ENCODE measurements around the gene PPP2R2C.

The PPP2R2C gene

GRCh38 chr4:6372649-6373525 is 99.5 kb downstream of the PPP2R2C start:
- in situ Hi-C loops (cut with MboI; ENCODE audit: low pct_unique_long_range_greater_than_20kb, low sequenced_read_pairs, unreplicated experiment), result no loop called here
- TF ChIP-seq CTCF (IDR thresholded peaks at IDR 0.05; ENCODE audit: extremely low read depth, insufficient read depth, missing control alignments), result no peak
- DNase-seq (ENCODE audit: low spot score), result peak; percentile 77

GRCh38 chr4:6371812-6372211 is 100.6 kb downstream of the PPP2R2C start:
- no peak for TF ChIP-seq CTCF (IDR thresholded peaks at IDR 0.05; ENCODE audit: extremely low read depth, insufficient read depth, missing control alignments)
- DNase-seq (ENCODE audit: low spot score), result no peak
- in situ Hi-C loops (cut with MboI; ENCODE audit: low pct_unique_long_range_greater_than_20kb, low sequenced_read_pairs, unreplicated experiment), result no loop called here

GRCh38 chr4:6371271-6371670 is 101.1 kb downstream of the PPP2R2C start:
- in situ Hi-C loops (cut with MboI; ENCODE audit: low pct_unique_long_range_greater_than_20kb, low sequenced_read_pairs, unreplicated experiment), result no loop called here
- TF ChIP-seq CTCF (IDR thresholded peaks at IDR 0.05; ENCODE audit: extremely low read depth, insufficient read depth, missing control alignments), result no peak
- no peak for DNase-seq (ENCODE audit: low spot score)

- TF ChIP-seq CTCF (IDR thresholded peaks at IDR 0.05; ENCODE audit: extremely low read depth, insufficient read depth, missing control alignments), result no peak
- no peak for DNase-seq (ENCODE audit: low spot score)
- in situ Hi-C loops (cut with MboI; ENCODE audit: low pct_unique_long_range_greater_than_20kb, low sequenced_read_pairs, unreplicated experiment), result no loop called here
Observed at GRCh38 chr4:6369924-6370645, 102.3 kb downstream of the PPP2R2C start.

GRCh38 chr4:6369511-6369910 is 102.9 kb downstream of the PPP2R2C start:
- DNase-seq (ENCODE audit: low spot score), result no peak
- in situ Hi-C loops (cut with MboI; ENCODE audit: low pct_unique_long_range_greater_than_20kb, low sequenced_read_pairs, unreplicated experiment), result no loop called here
- TF ChIP-seq CTCF (IDR thresholded peaks at IDR 0.05; ENCODE audit: extremely low read depth, insufficient read depth, missing control alignments), result no peak

- in situ Hi-C loops (cut with MboI; ENCODE audit: low pct_unique_long_range_greater_than_20kb, low sequenced_read_pairs, unreplicated experiment), result no loop called here
- DNase-seq (ENCODE audit: low spot score), result no peak
- TF ChIP-seq CTCF (IDR thresholded peaks at IDR 0.05; ENCODE audit: extremely low read depth, insufficient read depth, missing control alignments), result no peak
Observed at GRCh38 chr4:6369035-6369434, 103.4 kb downstream of the PPP2R2C start.

All from GM13977 (cell line).